NCI-H2196 (cell line): ENCODE results near the gene GALT.
"Not testable (repeated sequence)": the region's sequence is repeated elsewhere in the genome, so short reads cannot be mapped to it uniquely, and the experiment has no call there.

Experiments used
- DNase-seq: peaks from one replicate; lab custom pipeline; 2025; ENCODE audit not compliant: unreplicated experiment; lab: John Stamatoyannopoulos, UW

GALT gene

DNA sequence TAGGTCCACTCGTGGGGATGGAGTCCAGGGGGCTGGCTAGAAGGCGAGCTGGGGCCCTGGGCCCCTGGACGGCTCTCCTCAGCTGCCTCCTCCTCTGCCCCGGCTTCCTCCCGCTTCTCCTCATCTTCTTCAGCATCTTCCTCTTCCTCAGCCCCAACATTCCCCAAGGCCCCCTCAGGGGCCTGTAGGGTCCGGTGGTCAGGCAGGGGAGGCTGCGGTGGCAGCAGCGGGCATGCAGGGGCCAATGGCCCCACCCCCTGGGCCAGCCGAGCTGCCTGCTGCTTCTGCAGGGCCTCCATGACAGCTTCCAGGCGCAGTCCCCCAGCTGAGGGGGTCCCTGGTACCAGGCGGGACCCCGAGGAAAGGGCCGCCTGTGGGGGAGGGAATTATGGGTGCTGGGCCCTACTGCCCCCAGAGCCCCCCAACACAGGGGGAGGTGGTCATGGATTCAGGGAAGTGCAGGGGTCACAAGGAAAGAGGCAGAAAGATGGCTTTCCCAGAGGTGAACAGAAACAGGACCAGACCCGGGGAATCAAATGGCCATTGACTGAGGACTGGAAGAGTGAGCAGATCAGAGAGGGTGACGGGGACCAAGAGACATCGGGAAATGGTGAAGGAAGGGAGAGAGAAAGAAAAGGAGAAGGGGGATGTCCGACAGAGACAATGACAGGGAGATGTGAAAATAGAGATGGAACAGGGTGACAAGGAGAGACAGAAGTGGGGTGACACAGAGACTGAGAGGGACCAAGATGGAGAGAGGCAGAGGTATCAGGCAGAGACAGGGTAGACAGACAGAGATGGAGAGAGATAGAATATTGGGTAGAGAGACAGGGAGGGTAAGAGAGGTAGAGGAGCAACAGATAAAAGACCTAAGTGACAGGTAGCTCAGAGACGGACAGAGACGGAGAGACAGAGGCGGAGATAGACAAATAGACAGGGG lies 18.5 kb upstream of the GALT start:
- no peak for DNase-seq

GRCh38 chr9:34628656-34629490 lies 17.6 kb upstream of the GALT start, which contains the start of gene ARID3C:
ARID3C (minus strand) TSS chr9:34629066; CDS start chr9:34628014, 1,052 bp downstream.
- DNase-seq, result peak; percentile 65

GRCh38 chr9:34629491-34629808 lies 17.0 kb upstream of the GALT start:
- no peak for DNase-seq

- peak; percentile 40 for DNase-seq
Measured at GRCh38 chr9:34630402-34631154, 15.9 kb upstream of the GALT start.

DNA sequence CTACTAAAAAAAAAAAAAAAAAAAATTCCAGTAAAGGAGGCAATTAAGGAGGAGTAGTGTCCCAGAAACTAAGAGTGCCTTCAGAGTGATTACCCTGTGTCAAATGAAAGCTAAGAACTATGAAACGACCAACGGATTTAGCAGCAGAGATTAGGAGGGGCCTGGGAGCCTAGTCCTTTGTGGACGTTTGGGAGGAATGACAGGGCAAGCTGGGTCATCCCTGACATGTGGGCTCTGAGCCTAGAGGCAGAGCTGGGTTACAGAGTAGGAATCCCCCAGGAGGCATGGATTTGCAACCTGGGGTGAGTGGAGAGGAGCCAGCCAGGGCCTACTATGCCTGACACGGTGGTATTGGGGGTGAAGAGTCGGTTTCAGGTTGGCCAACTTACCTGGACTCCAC lies 13.3 kb upstream of the GALT start:
- no peak for DNase-seq

DNA sequence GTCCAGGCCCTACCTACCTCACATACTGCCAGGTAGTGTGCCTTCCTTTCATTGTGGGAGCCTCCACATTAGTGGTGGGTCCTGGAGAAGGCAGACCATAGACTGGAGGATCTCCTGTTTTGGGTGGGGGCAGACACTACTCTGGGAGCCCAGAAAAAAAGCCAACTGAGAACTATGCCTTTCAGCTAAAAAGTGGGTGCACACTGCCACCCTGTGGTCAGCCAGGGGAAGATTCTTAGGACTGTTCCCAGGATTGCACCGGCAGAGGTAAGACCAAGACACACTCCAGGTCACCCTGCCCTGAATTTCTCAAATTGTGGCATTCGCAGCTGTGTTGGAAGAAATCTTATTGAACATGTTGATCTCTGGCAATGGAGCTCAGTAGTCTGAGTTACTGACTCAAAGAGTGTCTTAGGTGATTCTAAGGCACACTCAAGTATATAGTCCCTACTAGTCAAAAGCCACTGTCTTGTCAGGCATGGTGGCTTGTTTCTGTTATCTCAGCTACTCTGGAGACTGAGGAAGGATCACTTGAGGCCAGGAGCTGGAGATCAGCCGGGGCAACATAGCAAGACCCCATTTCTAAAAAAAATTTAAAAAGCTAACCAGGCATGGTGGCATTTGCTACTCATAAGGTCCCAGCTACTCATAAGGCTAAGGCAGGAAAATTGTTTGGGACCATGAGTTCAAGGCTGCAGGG lies 12.5 kb upstream of the GALT start:
- peak; percentile 61 for DNase-seq

DNA sequence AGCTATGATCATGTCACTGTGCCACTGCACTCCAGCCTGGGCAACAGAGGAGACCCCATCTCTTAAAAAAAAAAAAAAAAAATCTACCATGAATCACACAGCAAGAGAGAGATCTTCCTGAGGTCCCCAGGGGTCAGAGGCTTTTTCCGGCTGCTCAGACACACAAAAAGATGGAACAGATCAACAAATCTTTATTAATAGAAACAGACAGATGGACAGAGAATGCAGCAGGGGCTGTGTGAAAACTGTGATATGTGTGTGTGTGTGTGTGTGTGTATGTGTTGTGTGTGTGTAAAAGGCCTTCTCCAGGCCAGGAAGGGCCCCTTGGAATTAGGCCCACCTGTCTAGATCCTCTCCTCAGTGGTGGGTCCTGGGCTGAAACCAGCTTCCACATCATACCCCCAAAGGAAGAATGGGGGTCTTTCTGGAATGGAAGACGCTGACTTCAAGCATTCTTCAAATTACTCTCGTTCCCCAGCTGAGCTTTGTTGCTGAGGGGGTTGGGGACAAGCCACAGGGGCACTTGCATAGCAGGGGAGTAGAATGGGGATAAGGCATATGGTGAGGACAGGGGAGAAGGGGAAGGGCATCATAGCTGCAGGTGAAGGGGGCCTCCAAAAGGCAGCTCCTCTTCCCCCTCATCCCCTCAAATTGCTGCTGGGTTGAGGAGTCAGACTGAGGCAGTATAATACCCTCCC lies 11.8 kb upstream of the GALT start:
- DNase-seq, result no peak

DNA sequence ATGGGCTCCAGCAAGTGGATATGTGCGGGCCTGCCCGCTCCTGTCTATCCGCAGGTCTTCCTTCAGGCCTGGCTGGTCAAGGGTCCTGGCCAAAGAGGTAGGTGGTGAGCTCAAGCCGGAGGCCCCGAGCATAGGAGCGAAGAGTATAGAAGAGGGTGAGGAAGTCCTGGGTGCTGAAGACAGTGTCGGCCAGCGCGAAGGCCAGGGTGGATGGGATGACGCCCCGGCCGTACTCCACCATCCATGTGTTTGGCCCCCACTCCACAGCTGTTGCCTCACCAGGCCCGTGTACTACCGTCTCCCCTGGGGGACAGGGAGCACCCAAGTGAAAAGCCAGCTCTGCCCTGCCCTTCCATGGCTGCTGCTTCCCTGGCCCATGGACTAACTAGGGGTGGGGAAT lies 10.9 kb upstream of the GALT start:
- DNase-seq, result no peak

- DNase-seq, result no peak
Measured at GRCh38 chr9:34636791-34637355, 9.6 kb upstream of the GALT start.

DNA sequence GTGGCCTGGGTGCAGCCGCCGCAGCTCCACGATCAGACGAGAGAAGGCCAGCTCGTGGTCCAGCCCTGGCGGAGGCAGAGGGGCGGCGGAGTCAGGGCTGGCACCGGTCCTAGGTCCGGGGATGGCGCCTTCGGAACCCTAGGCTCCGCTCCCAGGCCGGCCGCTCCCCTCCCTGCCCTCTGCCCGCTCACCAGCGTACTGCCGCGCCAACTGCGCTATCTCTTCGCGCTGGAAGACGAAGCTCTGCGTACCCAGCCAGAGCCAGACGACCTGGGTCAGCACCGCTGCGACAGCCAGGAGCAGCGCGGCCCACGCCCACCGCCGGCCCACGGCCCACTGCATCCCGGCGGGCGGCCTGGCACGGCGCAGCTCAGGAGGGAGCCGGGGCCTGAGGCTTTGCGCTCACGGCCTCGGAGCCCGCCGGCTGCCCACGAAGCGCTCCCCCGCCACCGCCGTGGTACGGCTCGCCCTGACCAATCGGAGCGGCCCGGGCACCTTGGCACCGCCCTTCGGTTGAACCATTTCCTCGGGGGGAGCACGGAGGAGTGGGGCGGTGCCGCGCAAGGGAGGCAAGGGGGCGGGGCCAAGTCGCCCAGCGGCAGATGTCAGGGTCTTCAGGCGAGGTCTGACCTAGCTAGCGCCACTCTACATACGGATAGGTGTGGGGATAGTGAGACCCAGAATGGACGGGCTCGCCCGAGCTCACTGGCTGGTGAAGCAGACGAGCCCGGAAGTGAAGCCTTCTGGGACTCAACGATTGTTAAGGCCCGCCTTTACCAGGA lies 8.9 kb upstream of the GALT start, which contains the start of gene SIGMAR1:
SIGMAR1 (minus strand) TSS at position 432 of the 782 bp plus-strand sequence; CDS start at position 342, 90 bp downstream.
- peak; percentile 92 for DNase-seq

DNA sequence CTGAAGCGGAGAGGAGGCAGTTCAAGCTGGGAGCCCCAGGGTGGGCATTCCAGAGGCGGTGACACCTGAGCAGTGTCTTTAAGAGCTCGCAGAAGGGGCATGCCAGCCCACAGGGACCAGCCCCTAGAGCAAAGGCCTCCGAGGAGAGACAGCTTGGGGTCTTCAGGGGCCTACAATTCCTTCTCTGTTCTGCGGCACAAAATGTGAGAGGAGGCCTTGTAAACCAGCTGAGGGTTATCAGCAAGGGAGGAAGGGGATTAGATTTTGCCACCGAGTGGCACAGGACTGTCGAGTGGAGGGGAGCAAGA lies 8.4 kb upstream of the GALT start:
- no peak for DNase-seq

DNA sequence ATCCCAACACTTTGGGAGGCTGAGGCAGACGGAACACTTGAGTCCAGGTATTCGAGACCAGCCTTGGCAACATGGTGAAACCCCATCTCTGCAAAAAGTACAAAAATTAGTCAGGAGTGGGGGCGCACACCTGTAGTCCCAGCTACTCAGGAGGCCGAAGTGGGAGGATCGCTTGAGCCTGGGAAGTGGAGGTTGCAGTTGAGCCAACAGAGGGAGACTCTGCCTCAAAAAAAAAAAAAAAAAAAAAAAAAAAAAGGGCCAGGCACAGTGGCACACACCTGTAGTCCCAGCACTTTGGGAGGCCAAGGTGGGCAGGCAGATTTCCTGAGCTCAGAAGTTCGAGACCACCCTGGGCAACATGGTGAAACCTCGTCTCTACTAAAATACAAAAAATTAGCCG lies 7.2 kb upstream of the GALT start:
- not testable (repeated sequence) for DNase-seq

DNA sequence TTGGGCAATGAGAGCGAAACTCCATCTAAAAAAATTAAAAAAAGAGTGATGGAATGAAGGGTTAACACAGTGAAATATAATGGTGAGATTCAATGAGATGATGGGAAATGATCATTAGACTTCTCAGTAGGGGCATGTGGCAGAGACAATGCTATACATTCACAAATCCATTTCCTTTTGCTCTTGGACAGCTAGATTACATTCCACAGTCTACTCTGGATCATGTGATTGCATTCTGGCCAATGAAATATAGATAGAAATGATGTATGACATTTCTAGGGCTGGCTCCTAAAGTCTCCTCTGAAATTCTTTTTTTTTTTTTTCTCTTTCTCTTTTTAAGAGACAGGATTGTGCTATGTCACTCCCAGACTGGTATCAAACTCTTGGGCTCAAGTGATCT lies 3.8 kb upstream of the GALT start:
- DNase-seq, result no peak

DNA sequence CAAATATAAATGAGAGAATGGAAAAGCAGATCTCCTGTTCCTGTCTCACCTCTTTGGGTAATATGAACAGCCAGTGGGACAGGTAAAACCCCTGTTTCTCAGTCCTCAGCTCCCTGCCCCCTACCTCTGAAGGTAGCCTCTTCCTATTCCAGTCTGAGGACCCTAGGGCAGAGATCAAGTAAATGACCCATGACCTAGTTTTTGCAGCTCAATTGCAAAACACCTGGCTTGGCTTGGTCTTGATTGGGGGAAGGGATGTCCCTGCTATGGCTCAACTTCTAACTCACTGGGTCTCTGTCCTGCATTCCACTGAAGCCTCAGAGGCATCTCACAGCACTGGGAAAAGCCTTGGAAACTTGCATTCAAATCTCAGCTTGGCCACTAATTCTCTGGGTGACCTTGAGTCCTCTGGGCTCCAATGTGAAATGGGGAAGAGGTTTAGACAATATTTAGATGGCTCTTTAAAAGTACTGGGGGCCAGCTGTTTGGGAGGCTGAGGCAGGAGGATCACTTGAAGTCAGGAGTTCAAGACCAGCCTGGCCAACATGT lies 1.6 kb upstream of the GALT start:
- DNase-seq, result no peak

- DNase-seq, result no peak
Measured at GRCh38 chr9:34647084-34647403, 569 bp downstream of the GALT start.

DNA sequence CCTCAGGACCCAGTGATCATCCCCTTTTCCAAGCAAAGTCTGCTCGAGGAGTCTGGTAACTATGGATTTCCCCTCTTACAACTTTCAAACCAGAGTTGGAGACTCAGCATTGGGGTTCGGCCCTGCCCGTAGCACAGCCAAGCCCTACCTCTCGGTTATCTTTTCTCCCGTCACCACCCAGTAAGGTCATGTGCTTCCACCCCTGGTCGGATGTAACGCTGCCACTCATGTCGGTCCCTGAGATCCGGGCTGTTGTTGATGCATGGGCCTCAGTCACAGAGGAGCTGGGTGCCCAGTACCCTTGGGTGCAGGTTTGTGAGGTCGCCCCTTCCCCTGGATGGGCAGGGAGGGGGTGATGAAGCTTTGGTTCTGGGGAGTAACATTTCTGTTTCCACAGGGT lies 1.2 kb downstream of the GALT start:
- DNase-seq, result no peak

GRCh38 chr9:34648673-34649072 lies 2.2 kb downstream of the GALT start:
- no peak for DNase-seq

DNA sequence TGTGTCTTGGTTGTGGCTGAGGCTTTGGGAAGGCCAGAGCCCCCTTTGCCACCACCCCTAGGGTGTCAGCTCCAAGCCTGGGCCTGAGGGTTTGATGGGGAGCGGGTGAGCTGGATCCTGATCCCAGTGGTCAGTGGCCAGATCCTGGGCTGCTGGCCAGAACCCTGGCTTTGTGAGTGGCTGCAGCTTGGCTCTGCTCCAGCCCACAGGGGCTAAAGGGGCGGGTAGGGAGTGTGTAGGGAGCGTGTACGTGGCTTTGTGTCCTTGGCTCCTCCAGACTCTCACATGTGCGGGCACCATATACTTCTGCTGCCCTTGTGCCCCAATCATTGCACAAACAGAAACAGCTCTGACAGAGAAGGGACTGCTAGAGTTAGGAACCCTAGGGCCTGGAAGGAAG lies 4.3 kb downstream of the GALT start:
- no peak for DNase-seq

- no peak for DNase-seq
Measured at GRCh38 chr9:34651321-34651720, 4.8 kb downstream of the GALT start.
